CD4-positive, alpha-beta T cell treated with Interleukin-15 for 1 hour (primary cell): ENCODE results near the gene KCP.
A peak's percentile ranks its signal among the peaks of the same experiment; 100 is the strongest.

ENCODE experiments used
- DNase-seq: peaks from one replicate; pipeline ENCODE4 v3.0.0-alpha.2; 2020

The KCP gene

DNA sequence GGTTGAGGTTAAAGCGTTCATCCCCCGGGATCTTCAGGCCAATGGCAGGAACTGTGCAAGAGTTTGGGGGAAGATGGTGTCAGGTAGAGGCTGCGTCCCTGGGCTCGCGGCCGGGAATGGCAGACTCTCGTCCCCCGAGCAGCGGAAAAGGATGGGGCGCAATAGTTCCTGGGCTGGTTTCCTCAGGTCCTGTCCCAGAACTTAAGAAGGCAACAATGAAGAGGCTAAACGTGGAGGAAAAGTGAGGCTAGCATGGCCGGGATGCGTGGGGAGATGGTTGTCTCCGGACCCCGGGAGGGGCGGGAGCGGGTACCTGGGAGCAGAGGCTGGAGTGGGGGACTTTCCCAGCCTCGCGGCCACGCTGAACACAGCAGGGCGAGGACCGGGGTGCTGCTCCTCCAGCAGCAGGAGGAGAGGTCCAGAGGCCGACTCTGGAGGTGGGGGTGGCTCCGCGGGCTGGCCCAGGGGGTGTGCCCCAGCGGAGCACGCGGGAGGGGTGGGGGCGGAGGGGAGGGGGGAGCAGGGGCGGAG, 28.1 kb upstream of the KCP start:
- DNase-seq, result no peak

DNA sequence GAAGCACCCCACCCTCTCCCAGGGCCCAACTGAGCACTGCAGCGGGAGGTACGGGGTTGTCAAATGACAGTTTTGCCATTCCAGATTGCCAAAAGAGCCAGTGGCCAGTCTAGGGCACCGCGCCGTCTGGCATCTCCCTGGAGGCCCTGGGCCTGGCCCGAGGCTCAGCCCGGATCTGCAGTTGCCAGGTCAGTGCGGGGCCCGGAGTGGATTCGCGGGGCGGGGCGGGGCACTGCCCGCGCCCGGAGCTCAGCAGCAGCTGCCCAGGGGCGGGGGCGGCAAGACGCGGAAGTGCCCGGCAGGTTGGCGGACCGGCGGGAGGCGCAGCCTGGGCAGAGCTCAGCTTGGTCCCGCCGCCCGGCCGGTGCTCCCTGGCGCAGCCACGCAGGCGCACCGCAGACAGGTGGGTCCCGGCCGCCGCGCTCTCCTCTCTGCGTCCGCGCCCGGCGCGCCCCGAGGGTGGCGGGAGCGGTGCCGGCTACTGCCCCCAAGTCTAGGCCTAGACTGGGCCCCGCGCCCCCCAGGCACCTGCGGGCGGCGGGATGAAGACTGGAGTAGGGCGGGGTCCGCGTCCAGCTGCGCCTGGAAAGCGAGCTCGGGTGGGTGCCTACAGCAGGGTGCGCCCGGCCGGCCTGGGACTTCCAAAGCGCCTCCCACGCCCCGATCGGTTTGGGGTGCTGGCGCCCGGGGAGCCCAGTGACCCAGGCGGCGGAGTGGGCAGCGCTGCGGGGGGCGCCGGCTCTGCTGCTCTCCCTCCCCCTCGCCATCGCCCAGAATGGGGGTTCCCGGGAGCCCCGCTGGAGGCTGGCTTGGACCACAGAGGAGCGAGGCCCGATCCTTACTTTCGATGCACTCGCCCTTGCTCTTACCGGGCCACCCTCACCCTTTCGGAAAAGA, 27.4 kb upstream of the KCP start, which contains the start of gene IRF5:
IRF5 (plus strand) TSS at position 281 of the 897 bp plus-strand sequence. CDS start 4,155 bp downstream, outside the sequence.
- DNase-seq, result peak; percentile 51

DNA sequence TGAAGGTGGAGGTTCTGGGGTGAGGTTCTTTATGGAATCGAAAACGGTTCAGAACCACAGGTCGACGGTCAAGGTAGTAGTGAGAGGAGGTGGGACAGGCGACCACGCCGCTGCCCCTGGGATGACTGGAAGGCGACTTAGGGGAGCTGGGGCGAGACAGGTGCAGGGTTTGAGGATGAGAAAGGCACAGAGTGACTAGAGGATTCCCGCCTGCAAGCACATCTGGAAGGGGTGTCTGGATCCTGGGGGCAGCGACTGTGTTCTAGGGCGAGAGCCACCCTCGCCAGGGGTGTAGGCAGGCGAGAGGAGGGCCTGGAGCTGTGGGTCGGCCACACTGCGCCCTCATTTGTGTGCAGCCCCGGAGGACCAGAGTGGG, 26.8 kb upstream of the KCP start:
- DNase-seq, result no peak

DNA sequence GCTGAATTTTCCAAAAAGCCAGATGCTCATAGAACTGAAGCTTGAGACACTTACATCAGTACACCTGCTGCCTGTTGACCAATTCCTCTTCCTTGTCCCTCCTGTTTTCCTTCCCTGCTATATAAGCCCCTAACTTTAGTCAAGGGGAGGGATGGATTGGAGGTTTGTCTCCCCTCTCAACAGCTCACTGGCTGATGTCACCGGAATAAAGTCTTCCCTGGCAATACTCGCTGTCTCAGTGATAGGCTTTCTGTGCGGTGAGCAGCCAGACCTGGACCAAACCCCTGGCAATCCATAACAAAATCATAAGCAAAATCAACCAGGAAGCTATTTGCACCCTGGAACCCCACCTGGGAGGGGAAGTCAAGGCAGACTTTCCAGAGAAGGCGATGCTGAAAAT, 26.3 kb upstream of the KCP start:
- no peak for DNase-seq

DNA sequence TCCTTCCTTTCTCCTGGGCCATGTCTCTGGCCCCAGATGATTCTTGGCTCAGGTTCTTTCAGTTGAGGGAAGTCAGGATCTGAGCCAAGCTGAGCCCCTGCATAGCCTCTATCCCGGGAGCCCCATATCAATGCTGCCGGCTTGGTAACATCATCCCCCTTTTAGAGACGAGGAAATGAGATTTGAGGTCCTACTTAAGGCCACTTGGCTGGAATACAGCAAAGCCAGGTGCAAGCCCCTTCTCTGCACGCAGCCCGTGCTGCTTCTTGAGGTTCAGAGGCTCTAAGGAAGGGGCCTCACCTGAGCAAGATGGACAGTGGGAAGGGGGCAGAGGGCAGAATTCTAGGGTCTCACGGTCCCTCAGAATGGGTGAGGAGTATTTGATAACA, 24.8 kb upstream of the KCP start:
- no peak for DNase-seq

DNA sequence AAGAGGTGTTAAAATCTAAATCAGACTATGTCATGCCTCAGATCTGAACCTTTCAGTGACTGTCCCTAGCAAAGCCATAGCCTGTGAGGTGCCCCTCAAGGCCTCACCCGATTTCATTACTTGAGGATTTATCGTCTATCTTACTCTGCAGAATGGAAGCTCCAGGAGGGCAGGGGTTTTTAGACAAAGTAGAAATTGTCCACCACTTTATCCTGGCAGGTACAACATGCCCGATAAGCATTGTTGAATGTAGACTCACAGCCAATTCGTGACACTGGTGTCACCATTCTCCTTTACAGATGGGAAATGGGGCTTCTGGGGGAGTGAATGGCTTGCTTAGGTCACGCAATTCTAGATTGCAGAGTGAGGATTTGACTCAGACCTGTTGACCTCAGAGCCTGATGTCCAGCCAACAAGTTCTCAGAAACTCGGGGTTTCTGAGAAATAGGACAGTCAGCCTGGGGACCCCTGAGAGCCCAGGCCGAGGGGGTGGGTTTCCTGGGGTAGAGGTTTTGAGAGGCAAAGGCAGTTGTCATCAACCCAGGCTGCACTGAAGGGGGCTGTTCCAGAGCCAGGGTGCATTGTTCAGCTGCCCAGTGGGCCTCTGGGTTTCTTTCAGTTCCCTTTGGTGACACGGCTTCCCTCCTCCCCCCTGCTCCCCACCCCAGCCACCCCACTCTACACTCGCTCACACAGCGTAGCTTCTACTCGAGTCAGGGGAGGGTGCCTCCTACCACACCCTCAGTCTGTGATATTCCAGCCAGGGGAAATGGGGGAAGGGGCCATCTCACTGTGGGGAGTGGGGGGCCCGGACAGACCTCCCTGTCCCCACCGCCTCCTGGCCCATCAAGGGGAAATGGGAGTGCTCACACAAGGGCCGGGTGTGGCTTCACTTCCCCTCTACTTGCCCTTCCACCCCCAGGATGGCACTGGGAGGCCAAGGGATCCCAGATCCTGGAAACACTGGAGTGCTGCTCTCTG, 24.1 kb upstream of the KCP start:
- DNase-seq, result peak; percentile 50

DNA sequence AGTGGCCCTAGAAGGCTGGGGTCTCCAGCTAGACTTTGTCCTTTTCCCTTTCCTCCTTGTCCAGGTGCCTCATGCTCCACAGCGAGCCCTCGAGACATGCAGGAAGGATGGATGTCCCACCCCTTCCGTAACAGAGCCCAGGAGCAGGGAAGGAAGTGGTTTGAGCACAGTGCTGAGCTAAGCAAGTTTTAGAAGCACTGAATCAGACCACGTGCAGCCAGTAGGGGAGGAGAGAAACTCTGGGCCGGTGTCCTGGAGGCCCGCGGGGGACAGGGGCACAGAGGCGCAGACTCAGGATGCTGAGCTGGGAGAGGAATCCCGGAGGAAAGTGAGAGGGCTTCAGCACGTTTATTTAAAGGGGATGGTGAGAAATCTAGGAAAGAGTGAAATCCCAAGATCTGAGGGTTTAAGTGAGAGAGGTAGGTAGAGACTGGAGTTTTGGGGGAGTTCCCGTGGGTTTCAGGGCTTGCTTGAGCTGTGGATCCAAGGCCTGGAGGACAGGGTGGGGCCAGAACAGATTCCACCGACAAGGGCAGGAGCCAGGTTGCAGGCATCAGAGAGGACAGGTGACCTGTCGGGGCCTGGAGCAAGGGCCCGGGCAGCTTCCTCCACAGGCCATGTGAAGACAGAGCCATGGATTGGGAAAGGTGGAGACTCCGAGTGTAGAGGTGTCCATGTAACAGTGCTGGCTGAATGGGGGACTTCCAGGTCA, 22.8 kb upstream of the KCP start:
- DNase-seq, result peak; percentile 52

DNA sequence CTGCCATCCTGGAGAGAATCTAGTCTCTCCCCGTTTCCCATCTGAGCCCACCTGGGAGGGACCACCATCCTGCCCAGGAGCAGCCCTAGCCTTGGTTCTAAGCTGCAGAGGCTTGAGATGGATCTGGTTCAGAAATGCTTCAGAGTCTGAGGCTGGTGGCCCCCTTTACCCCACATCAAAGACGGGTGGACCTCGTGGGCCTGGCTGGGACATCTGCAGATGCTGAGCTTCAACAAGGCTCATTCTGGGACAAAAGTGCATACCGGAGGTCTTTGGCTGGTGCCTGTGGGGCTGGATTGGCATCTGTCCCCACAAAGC, 22.3 kb upstream of the KCP start:
- no peak for DNase-seq

DNA sequence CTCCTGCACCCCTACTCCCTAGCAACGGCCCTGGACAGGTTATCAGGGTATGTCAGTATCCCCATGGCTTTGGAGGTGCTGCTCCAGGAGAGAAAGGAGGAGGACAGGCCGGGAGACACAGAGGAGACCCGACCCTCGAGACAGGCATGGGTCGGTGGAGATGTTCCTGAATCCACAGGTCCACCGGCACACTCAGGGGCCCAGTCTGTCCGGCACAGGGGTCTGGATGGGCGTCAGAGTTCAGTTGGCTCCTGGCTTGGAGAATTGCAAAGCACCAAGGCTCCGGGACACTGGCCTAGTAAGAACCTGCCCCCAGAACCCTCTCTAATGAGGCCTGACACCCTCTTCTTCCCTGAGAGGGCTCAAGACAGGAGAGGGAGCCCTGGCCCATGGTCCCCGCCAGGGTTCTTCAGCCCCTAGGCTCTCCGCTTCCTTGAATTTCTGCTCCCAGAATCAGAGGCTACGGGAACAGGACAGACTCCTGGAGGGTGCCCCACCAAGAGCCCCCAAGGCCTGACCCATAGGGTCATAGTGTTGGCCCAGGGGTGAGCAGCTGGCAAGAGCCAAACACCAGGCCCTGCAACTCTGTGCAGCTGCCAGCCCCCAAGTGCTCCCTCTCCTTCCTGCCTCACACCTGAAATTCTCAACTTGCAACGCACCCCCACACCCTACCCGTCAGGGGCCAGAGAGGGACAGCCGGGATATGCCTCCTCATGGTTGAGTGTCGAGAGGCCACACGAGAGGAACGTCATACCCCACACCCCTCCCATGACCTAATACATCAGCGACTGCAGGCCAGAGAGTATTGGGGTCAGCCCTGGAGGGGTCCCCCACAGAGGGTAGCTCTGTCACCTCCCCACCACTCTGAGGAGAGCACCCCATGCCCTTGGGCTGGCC, 21.7 kb upstream of the KCP start:
- no peak for DNase-seq

DNA sequence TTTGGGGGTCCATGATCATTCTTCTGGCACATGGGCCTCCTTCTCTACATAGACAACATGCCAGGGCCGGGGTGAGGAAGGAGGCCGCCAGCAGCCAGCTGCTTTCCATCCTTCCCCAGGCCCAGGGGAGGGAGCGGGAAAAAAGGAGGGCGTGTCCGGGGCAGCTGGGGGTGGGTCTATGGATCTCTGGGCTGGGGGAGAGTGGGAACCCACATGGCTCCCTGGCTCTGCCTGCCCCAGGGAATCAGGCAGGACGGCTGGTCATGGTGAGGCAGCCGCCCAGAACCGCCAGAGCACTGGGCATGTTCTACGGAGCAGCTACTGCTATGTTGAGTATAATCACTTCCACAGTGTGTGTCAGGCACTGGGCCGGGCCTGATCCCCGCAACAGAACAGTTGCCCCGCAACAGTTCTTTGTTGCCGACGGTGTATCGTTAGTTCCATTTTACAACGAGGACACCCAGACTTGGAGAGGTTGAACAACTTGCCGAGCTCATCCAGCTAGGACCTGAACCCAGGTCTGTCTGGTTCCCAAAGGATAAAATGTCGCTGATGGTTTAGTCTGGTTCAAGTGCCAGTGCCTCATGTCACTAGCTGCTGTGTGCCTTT, 20.8 kb upstream of the KCP start:
- DNase-seq, result no peak

DNA sequence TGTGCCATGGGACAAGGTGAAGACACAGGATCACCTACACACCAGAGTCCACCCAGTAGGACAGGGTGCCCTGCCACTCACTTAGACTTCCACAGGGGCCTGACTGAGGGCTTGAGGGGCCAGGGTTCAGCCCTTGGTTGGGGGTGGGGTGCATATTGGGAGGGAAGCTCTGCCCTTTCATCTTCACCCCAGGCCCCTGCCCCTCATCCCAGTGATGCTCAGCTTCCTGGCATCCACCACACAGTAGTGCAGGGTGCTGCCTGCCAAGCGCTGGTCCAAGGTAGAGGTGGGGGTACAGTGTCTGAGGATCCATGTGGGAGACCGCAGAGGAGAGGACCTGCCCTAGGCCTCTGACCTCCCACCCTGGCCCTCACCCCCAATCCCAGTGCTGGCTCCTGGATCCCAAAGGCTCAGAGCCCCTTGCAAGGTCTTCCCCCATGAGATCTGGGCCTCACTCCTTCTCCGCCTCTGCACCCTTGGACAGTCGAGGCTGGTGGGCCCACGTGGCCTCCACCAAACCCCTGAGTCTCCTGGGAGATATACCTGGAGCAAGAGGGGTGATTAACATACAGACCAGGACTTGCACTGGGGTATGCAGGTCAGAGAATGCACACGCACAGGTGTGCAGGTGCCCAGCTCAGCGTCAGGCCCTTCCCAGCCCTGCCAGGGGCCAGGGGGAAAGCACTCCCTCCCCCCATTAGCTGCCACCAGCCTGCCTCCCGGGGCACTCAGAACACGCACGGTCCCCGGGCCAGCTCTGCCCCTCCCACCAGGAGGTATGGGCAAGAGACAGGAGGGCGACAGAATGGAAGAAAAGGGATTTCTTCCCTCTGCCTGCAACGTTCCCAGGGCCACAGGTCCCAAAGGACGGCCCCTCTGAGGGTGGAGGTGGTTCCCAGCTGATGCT, 18.6 kb upstream of the KCP start:
- DNase-seq, result no peak

DNA sequence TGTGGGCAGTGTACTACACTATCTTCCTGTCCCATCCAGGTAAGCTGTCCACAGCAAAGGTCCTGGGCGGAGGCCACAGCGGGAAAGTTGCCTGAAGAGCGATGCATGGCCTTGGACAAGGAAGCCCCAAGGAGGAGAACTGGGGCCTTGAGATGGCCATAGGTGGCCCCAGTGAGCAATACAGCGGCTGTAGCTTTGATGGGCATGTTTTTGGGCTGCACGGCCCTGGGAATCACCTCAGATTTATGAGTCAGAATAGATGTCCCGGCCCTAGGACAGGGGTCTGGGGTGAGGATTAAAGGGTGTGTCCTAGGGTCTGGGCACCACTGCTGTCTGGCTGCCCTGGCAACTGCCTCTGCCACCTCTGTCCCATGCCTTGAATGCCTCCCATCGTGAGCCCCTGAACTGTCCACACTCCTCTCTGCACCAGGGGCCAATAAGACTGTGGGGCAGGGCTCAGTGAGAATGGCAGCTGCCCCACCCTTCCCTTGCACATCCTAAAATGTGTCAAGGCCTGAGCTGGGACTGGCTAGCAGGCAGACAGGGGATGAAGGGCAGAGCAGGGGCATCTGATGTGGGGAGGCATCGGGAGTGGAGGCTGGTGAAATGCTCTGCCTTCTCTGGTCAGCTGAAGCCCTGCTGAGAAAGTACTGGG, 17.8 kb upstream of the KCP start:
- DNase-seq, result no peak

DNA sequence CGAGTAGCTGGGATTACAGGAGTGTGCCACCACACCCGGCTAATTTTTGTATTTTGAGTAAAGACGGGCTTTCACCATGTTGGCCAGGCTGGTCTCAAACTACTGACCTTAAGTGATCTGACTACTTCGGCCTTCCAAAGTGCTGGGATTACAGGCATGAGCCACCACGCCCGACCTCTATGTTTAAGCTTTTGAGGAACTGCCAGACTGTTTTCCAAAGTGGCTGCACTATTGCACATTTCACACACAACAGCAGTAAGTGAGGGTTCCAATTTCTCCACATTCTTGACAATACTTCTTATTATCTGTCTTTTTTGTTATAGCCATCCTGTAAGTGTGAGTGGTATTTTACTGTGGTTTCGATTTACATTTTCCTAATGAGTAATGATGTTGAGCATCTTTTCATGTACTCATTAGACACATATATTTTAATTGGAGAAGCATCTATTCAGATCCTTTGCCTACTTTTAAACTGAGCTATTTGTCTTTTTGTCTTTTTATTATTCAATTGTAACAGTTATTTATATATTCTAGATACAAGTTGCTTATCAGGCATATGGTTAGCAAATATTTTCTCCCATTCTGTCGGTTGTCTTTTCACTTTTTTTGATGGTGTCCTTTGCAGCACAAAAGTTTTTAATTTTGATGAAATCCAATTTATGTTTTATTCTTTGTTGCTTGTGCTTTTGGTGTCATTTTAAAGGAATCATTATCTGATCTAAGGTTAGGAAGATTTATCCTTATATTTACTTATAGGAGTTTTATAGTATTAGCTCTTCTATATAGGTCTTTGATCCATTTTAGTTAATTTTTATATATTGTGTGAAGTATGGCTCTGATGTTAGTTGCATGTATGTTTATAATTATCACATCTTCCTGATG, 14.4 kb upstream of the KCP start:
- DNase-seq, result no peak

DNA sequence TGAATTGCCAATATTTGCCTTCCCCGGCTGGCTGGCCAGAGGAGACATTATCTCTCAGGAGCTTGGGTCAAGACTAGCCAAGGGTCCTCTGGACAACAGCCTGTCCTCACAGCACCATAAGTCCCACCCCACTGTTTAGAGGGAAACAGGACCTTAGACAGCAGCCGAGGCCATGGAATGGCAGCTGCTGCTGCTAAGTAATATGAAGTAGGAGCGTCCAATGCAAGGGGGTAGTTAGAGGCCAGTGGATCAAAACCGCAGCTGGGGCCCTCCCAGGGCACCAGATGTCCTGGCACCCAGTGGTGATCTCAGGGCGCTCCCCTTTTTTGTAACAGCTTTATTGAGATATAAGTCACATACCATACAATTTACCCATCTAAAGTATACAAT, 12.9 kb upstream of the KCP start:
- no peak for DNase-seq

DNA sequence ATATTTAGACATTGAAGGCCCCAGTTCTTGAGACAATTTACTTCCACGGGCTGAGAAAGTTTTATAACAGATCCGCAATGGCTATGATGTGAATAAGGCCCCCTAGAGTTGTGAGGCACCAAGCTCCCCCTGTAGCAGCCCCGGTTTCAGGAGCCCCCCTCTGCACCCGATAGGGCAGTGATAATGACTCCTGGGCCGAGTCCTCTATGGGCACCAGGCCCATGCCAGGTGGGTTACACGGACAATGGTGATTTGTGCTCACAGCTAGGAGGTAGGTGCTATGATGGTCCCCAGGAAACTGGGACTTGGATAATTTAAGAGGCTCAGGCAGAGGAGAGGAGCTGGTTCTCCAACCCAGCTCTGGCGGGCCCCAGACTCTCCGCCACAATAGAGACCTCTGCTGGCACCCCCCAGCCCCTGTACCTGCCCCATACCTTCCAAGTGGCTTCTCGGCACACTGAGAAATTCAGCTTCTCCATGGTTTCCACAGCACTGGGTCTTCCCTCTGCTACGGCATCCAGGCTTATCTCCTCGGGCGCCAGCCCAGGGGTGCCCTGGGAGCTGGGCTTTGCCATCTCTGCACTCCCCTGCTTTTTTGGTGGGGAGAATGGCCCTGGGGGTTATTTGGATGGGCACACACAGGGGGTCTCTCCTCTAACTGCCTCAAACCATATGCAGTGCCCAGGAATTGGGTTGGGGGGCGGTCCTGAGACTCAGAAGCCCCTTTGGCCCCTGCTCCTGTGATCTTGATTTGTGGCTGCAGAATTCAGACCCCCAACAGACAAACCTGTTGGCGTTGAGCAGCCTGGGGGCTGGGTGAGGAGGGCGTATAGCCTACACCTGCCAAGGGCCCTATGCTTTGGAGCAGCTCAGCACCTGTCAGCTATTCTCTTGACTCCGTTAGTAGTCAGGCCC, 12.2 kb upstream of the KCP start:
- no peak for DNase-seq

DNA sequence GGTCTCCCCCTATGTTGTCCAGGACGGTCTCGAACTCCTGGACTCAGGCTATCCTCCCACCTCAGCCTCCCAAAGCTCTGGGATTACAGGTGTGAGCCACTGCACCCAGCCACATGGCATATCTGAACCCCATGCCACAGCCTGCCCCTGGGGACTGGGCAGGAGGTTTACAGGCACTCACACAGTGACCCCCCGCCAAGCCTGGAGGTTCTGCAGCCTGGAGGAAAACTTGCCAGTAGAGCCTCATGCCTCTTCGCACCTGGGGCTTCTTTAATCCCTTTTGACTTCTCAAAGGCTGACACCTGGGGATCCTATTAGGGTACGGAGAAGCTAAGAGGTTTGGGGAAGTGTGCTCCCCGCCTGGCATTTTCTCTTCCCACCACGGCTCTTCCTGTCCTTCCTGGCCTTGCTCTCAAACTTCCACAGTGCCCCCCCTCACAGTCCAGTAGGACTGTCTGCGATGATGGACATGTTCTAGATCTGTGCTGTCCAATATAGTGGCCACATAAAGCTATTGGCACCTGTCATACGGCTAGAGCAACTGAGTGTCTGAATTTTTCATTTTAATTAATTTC, 11.4 kb upstream of the KCP start:
- no peak for DNase-seq

DNA sequence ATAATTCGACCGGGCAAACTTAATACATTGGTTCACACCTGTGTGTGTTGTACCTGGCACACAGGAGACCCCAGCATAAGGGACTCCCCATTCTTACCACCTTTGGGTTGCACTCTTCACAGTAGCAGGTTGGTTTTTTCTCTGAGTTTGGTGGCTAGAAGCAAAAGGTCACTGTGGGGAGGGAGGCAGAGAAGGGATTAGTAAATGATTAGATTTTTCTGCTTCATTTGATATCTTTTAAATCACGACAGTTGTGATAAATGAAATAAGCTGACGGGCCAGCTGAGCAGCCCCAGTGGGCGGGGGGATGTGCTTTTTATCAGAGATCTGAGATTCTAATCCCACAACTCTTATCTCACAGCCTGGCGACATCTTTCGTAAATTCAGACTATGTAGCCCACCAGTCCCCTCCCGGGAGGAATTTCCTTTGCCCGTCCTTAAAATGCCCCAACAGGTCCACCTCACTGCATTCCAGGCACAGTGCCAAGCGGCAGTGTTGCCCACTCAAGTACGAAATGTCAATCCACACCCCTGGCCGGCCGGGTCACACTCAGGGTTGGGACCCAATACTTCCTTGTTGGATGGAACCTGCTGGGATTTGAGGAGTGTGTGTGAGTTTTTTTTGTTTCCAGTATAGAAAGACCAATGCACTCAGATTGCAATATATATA, 10.5 kb upstream of the KCP start:
- DNase-seq, result no peak
